ENCODE measurements around the gene FOXN3. TPM values are rescaled to one million over a fixed set of nuclear protein-coding genes. Genes with fewer than 3 reads are reported as not detected.
A peak's percentile ranks its signal among the peaks of the same experiment; 100 is the strongest.

The FOXN3 gene
- polyA plus RNA-seq, 3 donors = 38.7 to 57.4 (median 42.0) TPM

DNA sequence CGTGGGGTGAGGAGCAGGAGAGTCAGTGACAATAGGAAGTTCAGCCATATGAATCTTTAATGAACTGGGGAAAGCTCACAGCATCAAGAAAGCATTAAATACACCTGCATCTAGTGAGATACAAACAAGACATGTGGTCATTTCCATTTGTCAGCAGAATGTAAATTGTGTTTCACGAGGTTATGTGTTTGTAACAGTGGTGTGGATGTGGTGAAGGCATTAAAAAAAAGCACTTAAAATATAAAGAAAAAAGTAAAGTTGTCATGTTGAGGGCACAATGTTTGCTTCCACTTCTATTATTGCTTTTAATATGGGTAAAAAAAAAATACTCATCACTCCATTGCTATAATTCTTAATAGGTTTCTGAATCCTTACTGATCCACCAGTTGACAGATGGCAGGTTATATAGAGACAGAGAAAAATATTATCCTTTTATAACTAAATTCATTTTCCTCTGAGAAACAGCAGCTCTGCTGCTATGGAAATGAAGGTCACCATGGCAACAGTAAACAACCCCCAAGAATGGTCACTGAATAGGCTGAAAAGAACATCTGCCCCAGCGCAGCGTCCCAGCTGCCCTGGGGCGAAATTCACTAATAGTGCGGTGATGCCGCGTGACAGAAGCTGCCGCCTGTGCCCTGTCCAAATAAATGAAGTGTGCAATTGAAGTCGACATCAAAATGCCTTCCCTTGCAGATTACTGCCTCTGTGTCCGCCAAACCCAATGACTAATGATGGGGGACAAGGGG is 226.1 kb downstream of the FOXN3 start:
- intact Hi-C loops (cut with micrococcal nuclease) = no loop called here
- peaks cover 0 to 5% (median 0%) of the 10 kb centered on the region in 7 donors for H3K9me3 Mint-ChIP-seq
- H4K20me1 ChIP-seq (ENCODE audit: insufficient read depth, low read length) = peaks cover 84% of the 10 kb centered on the region
- H2AFZ ChIP-seq (ENCODE audit: insufficient read depth, low read depth, low read length, poor library complexity, severe bottlenecking) = no peak overlapping the region
- 87% methylated on average over 8 of the region's 11 CpGs for WGBS (ENCODE audit: insufficient coverage)
- no peaks in the 10 kb centered on the region for H3K27me3 ChIP-seq (ENCODE audit: control insufficient read depth in 2 of 2, insufficient read depth in 2 of 2, low read length in 2 of 2)
- H3K36me3 ChIP-seq (replicated peaks in 1 of 2; ENCODE audit: control insufficient read depth in 1 of 2, insufficient read depth in 2 of 2, low read length in 2 of 2) = peaks cover 30 to 52% of the 10 kb centered on the region in 2 donors
- no peaks in the 10 kb centered on the region for H3K4me1 ChIP-seq (ENCODE audit: control insufficient read depth in 1 of 2, insufficient read depth in 2 of 2, low read length in 2 of 2)
- H3K36me3 Mint-ChIP-seq = peaks cover 40 to 47% of the 10 kb centered on the region in 2 donors
- no peak overlapping the region for H3K4me2 ChIP-seq (replicated peaks; ENCODE audit: extremely low read depth, low read length, poor library complexity, severe bottlenecking)
- H3K4me3 ChIP-seq (replicated peaks in 1 of 3; ENCODE audit: low read depth in 2 of 3, low read length in 3 of 3) = no peak overlapping the region
- H3K4me3 Mint-ChIP-seq = no peak overlapping the region
- no peak for DNase-seq
- no peak overlapping the region for H3K9ac ChIP-seq (ENCODE audit: insufficient read depth, low read length, poor library complexity, severe bottlenecking)
- peaks cover 0 to 2% (median 0%) of the 10 kb centered on the region in 3 donors for H3K27me3 Mint-ChIP-seq (ENCODE audit: low read depth in 3 of 3)
- TF ChIP-seq, protein P1, sequence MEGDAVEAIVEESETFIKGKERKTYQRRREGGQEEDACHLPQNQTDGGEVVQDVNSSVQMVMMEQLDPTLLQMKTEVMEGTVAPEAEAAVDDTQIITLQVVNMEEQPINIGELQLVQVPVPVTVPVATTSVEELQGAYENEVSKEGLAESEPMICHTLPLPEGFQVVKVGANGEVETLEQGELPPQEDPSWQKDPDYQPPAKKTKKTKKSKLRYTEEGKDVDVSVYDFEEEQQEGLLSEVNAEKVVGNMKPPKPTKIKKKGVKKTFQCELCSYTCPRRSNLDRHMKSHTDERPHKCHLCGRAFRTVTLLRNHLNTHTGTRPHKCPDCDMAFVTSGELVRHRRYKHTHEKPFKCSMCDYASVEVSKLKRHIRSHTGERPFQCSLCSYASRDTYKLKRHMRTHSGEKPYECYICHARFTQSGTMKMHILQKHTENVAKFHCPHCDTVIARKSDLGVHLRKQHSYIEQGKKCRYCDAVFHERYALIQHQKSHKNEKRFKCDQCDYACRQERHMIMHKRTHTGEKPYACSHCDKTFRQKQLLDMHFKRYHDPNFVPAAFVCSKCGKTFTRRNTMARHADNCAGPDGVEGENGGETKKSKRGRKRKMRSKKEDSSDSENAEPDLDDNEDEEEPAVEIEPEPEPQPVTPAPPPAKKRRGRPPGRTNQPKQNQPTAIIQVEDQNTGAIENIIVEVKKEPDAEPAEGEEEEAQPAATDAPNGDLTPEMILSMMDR (IDR thresholded peaks at IDR 0.05) = no peak
- peaks cover 14% of the 10 kb centered on the region for H3K79me2 ChIP-seq (ENCODE audit: insufficient read depth, low read length)
- no peaks in the 10 kb centered on the region for H3K9me3 ChIP-seq (replicated peaks in 1 of 2; ENCODE audit: control insufficient read depth in 1 of 2, insufficient read depth in 1 of 2, low read length in 2 of 2)
- peaks cover 11% of the 10 kb centered on the region for H3K4me1 Mint-ChIP-seq
- peak overlapping the region in 1 of 7 donors; percentile 24 for H3K27ac Mint-ChIP-seq
- H3K27ac ChIP-seq (ENCODE audit: low read depth in 1 of 2, low read length in 2 of 2) = no peak overlapping the region

DNA sequence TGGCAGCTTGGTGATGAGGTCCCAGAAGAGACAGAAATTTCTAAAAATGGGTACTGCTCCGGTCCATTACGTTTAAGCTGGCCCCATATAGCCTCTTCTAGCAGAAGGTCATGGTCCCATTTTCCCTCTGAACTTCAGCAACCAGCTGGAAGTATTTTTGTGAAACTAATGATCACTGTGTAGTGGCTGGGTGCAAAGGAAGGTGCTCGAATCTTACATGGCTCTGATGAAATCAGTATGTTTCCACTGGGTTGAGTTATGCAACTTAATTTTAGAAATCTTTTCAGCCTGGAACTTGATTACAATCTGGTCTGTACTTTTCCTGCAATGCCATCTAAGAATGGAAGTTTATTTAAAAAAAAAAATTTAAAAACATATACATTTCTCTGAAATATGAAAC is 228.5 kb downstream of the FOXN3 start:
- H3K36me3 ChIP-seq (replicated peaks in 1 of 2; ENCODE audit: control insufficient read depth in 1 of 2, insufficient read depth in 2 of 2, low read length in 2 of 2) = peaks cover 44 to 72% of the 10 kb centered on the region in 2 donors
- no peak overlapping the region for H3K27ac ChIP-seq (ENCODE audit: low read depth in 1 of 2, low read length in 2 of 2)
- peaks cover 0 to 2% (median 0%) of the 10 kb centered on the region in 3 donors for H3K27me3 Mint-ChIP-seq (ENCODE audit: low read depth in 3 of 3)
- peaks cover 53 to 60% of the 10 kb centered on the region in 2 donors for H3K36me3 Mint-ChIP-seq
- no peak overlapping the region for H3K4me3 ChIP-seq (replicated peaks in 1 of 3; ENCODE audit: low read depth in 2 of 3, low read length in 3 of 3)
- peaks cover 7% of the 10 kb centered on the region for H3K79me2 ChIP-seq (ENCODE audit: insufficient read depth, low read length)
- intact Hi-C loops (cut with micrococcal nuclease) = no loop called here
- TF ChIP-seq, protein P1 (IDR thresholded peaks at IDR 0.05) = no peak
- peaks cover 84% of the 10 kb centered on the region for H4K20me1 ChIP-seq (ENCODE audit: insufficient read depth, low read length)
- no peaks in the 10 kb centered on the region for H3K4me1 ChIP-seq (ENCODE audit: control insufficient read depth in 1 of 2, insufficient read depth in 2 of 2, low read length in 2 of 2)
- no peaks in the 10 kb centered on the region for H3K9me3 ChIP-seq (replicated peaks in 1 of 2; ENCODE audit: control insufficient read depth in 1 of 2, insufficient read depth in 1 of 2, low read length in 2 of 2)
- 89% methylated on average over 2 of the region's 3 CpGs for WGBS (ENCODE audit: insufficient coverage)
- H3K27ac Mint-ChIP-seq = peak overlapping the region in 1 of 7 donors; percentile 32
- peaks cover 11% of the 10 kb centered on the region for H3K4me1 Mint-ChIP-seq
- no peak overlapping the region for H2AFZ ChIP-seq (ENCODE audit: insufficient read depth, low read depth, low read length, poor library complexity, severe bottlenecking)
- H3K9me3 Mint-ChIP-seq = no peaks in the 10 kb centered on the region
- no peak overlapping the region for H3K4me3 Mint-ChIP-seq
- H3K4me2 ChIP-seq (replicated peaks; ENCODE audit: extremely low read depth, low read length, poor library complexity, severe bottlenecking) = no peak overlapping the region
- H3K9ac ChIP-seq (ENCODE audit: insufficient read depth, low read length, poor library complexity, severe bottlenecking) = no peak overlapping the region
- no peak for DNase-seq
- H3K27me3 ChIP-seq (ENCODE audit: control insufficient read depth in 2 of 2, insufficient read depth in 2 of 2, low read length in 2 of 2) = no peaks in the 10 kb centered on the region

All from CD14-positive monocyte (primary cell).